Activated gamma-delta T cell treated with anti-CD3 and anti-CD28 coated beads, Interleukin-2, amount 50 U/mL, for 16 hours (primary cell): ENCODE results near the gene HMG20B.
"Not testable (repeated sequence)": the region's sequence is repeated elsewhere in the genome, so short reads cannot be mapped to it uniquely, and the experiment has no call there.

Experiments
- DNase-seq: peaks from one replicate; pipeline ENCODE4 v3.0.0-alpha.2; 2020; ENCODE audit warnings: low read depth

HMG20B gene

GRCh38 chr19:3556423-3556977 lies 16.2 kb upstream of the HMG20B start:
- no peak for DNase-seq

GRCh38 chr19:3556978-3557460 lies 15.7 kb upstream of the HMG20B start:
- DNase-seq: peak; percentile 60

DNA sequence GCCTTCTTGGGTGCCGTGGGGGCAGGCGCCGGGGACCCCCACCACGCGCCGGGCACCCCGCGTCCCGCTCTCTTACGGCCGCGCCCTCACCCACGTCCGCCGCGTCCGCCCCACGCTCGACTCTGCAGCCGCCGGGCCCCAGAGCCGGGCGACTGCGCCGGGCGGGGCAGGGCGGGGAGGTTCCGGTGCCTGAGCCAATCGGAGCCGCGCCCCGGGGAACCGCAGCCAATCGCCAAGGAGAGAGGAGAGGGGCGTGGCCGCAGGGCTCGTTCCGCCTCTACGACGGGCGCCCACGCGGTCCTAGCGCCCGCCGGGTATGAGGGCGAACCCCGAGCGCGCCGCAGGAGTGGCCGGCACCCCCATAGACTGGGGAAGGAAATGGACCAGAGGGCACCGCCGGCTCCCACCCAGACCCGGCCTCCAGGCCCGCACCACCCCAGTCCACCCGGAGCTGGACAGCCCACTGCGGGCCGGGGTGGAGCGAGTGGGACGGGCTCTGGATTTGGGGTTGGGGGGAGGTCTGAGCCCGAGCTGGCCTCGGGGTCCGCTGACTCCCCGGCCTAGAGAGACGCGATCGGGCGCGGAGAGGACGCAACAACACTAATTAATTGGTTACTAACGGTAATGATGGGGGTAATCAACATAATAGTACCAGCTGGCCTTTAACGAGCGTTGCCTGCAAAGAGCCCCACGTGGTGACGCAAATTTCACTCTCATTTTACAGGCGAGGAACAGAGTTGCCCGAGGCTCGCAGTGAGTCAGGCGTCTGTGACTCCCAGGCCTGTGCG lies 15.1 kb upstream of the HMG20B start, which contains the start of gene MFSD12:
TSS of gene MFSD12 (minus strand) at position 126 of the 788 bp plus-strand sequence. CDS start 183 bp downstream, outside the sequence.
- DNase-seq: peak; percentile 90

DNA sequence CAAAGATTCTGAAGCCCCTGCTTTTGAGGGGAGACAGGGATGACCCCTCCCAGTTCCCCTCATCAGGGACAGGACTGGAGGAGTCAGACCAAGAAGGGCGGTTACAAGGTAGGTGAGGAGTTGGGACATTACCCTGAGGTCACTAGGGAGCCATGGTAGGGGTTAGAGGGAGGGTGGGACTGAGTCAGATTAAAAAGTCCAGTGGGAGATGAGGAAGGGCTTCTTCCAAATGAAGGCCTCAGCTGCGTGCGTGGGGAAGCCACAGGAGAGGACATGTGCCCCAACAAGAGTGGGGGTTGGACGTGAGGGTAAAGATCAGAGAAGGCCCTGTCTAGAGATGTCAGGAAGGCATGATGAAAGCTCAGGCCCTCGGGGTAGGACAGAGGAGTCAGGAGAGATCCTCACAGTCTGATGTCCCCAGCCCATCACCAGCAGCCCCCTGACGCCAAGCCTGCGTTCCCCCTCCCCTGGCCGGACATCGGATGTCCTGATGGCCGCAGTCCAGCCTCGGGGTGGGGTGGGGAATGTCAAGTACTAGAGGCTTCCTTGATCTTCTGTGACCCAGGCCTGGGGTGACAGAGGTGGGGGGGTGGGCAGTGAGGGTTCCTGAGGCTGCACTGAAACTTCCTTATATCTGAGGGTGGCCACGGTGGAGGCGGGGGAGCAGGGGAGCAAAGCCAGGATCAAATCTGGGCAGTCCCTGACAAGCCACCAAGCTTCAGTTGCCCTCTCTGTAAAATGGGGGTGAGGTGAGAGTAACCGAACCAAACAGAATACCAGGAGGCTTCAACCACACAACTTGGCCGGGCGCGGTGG lies 8.8 kb upstream of the HMG20B start:
- DNase-seq: no peak

DNA sequence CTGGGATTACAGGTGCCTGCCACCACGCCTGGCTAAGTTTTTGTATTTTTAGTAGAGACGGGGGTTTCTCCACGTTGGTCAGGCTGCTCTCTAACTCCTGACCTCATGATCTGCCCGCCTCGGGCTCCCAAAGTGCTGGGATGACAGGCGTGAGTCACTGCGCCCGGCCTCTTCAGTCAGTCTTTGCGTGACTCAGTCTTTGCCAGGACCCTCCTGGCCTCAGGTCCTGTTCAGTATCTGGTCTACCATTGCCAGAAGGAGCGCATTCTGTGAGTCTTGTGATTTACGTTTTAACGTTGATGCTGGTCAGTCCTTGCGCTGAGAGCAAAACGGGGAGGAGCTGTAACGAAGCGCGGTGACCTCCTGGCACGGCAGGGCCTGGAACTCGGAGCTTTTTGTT lies 7.6 kb upstream of the HMG20B start:
- no peak for DNase-seq

DNA sequence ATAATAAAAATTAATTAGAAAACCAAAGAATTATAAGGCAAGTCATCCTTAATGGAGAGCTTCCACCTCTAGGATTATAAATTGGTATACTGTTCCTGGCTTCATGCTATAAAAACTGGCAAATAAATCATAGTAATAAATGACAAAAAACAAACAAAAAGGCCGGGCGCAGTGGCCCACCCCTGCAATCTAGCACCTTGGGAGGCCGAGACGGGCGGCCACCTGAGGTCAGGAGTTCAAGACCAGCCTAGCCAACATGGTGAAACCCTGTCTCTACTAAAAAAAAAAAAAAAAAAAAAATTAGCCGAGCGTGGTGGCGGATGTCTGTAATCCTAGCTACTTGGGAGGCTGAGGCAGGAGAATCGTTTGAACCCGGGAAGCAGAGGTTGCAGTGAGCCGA lies 2.7 kb upstream of the HMG20B start:
- not testable (repeated sequence) for DNase-seq

DNA sequence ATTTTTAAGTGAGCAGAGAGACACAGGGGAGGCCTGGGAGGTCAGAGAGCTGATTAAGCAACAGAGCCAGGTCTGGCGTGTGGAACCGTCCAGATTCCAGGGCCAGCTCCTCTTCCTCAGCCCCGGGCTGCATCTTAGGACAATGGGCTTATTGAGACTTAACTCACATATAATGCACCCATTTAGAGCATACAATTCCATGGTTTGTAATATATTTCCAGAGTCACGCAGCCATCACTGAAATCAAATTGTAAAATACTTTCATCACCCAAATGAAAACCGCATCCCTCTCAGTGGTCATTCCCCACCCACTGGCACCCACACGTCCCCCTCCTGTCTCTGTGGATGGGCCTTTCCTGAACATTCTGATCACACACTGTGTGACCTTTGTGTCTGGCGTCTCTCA lies 2.1 kb upstream of the HMG20B start:
- DNase-seq: no peak

DNA sequence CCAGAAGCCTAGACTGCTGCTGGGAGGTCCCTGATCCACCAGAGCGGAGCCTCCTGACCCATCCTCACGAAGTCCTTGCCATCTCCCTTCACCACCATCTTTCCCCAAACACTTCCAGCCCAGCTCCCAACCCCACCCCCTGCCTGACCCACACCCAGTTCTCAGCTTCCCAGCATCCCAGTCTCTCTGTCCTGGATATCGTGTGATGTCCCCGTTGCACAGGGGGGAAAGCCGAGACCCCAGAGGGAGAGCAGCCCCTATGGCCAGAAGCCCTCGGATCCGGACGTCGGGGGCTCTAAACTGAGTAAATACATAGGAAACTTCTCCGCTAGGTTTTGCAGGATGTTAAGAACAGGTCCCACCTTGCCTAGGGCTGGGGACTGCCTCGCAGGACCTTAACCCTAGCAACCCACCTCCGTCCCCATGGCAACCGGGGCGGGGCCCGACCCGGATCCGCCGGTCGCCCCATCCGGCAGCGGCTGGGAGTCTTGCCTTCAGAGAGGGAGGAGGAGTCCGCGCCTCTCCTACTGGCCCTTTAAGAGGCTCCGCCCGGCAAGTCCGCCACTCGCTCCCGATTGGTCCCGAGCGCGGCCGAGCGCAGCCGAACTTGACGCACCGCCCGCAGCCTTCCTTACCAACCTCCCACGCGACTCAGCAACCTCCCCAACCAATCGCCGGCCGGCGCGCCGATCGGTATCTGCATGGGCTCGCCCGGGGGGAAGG lies 451 bp upstream of the HMG20B start:
- peak; percentile 99 for DNase-seq

DNA sequence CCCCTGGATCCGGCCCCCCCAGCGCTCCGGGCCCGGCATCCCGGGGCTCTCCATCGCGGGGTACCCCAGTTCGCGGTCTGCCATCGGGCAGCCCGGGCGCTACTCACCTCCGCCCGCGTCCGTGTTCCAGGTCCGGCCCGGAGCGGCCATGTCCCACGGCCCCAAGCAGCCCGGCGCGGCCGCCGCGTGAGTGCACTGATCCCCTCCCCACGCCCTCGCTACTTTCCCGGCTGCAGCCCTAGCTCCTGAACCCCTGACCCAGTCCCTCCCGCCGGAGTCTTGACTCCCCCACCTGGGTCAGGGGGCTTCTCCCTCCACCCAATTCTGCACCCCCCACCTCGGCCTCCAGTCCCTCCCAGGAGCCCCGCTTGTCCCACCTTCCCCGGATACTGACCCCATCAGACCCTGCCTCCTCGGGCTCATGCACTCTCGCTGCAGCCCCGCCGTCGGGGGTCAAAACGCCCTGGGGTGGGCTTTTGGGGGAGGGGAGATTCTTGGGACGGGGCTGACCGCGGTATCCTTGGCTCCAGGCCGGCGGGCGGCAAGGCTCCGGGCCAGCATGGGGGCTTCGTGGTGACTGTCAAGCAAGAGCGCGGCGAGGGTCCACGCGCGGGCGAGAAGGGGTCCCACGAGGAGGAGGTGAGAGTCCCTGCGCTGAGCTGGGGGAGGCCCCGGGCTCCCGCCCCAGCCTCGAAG lies 566 bp downstream of the HMG20B start:
- DNase-seq: no peak

DNA sequence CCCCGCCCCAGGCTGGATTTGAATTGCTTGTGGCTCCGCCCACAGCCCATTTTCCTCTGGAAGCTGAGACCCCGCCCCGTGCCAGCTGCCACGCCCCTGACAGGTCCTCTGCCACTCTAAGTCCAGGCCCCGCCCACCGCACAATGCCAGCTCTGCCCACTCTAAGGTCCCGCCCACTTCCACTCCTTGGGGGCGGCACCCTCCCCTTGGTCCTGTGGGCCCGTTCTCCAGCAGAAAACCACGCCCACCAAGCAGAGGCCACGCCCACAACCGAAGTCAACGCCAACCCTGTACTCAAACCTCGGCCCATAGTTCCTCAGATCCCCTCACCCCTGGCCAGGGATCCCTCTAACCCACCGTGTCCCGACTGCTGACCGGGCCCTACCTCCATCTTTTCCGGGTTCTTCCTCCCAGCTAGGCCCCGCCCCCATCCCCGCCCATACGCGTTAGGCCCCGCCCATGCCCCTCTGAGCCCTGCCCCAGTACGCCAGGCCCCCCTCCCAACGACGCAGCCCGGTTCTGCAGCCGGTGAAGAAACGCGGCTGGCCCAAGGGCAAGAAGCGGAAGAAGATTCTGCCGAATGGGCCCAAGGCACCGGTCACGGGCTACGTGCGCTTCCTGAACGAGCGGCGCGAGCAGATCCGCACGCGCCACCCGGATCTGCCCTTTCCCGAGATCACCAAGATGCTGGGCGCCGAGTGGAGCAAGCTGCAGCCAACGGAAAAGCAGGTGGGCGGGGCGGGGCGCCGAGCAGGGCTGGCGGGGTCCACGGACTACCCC lies 1.3 kb downstream of the HMG20B start:
- DNase-seq: peak; percentile 59

GRCh38 chr19:3575260-3575741 lies 2.6 kb downstream of the HMG20B start:
- DNase-seq: no peak

DNA sequence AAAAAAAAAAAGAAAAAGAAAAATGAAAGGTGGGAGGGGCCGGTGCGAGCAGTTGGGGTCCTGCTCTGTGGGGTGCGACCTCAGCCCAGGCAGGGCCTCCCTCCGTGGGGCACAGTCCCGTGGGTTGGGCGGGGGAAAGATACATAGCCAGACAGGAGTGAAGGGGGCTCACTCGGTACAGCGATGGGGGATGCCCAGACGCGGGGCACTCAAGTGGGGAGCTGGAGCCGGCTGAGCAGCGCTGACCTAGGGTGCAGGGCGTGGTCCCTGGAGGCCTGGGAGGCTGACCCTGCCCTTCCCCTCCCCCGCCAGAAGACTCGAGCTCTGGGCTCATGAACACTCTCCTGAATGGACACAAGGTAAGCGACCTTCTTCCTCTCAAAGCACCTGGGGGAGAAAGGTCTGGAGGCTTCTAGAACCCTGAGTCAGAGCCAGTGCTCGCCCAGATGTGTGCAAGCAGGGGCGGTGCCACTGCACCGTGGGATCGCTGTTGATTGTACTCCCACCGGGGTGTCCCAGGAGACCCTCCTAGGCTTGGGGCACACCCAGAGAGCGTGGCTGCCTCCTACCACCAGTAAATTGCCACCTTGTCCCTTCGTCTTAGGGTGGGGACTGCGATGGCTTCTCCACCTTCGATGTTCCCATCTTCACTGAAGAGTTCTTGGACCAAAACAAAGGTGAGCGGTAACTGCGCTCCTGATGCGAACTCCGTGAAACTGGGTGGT lies 3.4 kb downstream of the HMG20B start:
- DNase-seq: no peak

DNA sequence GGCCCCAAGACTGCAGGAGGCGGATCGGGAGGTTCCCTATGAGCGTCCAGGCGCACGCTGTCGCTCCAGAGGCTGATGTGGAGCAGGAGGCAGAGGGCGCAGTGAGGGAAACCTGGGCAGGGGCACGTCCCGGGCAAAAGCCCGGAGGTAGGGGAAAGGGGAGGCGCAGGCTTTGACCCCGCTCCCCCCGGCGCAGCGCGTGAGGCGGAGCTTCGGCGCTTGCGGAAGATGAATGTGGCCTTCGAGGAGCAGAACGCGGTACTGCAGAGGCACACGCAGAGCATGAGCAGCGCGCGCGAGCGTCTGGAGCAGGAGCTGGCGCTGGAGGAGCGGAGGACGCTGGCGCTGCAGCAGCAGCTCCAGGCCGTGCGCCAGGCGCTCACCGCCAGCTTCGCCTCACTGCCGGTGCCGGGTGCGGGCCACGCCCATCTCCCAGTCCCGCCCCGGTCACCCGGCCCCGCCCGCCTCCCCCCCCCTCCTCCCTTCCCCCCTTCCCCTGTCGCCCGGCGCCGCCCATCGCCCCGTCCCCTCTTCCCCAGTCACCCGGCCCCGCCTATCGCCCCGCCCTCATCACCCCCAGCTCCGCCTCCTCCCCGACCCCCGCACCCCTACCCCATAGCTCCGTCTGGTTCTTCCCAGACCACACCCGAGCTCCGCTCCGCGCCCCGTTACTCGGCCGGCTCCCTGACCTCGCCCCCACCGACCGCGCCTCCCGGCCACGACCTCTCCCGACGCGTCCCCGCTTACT lies 4.1 kb downstream of the HMG20B start:
- DNase-seq: no peak

DNA sequence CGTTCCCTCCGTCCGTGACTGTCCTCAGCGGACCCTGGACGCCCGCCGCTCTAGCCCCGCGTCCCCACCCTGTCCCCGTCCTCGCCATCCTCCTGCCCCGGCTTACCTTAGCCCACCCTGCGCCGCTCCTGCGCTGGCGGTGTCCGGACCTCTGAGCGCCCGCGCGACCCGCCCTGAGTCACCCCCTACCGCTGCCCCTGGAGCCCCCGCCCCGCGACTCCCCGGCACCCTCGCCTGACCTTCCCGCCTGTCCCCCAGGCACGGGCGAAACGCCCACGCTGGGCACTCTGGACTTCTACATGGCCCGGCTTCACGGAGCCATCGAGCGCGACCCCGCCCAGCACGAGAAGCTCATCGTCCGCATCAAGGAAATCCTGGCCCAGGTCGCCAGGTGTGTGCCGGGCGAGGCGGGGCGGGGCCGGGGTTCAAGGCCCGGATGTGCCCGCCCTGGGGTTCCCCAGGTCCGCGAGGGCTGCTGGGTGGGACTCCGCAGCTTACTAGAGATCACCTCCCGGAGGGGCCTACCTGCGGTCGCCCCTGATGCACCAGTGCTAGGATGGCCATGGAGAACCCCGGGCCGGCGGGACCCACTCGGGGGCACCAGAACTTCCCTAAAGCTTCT lies 5.1 kb downstream of the HMG20B start:
- no peak for DNase-seq

DNA sequence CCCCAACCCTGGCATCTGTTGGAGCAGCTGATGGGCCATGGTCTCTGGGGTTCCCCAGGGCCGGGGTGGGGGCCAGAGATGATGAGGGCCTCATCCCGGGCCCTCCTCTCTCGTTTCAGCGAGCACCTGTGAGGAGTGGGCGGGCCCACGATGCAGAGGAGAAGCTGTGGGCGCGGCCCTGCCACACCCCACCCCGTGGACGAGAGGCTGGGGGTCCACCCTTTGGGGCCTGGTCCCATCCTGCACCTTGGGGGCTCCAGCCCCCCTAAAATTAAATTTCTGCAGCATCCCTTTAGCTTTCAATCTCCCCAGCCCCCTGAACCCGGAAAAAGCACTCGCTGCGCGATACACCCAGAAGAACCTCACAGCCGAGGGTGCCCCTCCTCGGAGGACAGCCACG lies 5.6 kb downstream of the HMG20B start:
- no peak for DNase-seq

- DNase-seq: no peak
Observed at GRCh38 chr19:3580156-3580934, 7.6 kb downstream of the HMG20B start.

DNA sequence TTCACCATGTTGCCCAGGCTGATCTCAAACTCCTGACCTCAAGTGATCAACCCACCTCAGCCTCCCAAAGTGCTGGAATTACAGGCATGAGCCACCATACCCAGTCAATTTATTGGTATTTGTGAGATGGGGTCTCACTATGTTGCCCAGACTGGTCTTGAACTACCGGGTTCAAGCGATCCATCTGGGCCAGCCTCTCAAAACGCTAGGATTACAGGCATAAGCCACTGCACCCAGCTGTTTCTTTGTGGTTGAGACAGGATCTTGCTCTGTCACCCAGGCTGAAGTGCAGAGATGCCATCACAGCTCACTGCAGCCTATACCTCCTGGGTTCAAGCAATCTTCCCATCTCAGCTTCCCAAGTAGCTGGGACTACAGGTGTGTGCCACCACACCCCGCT lies 9.0 kb downstream of the HMG20B start:
- not testable (repeated sequence) for DNase-seq
